CD14-positive monocyte (primary cell): ENCODE data around the gene KDELR1. TPM values are rescaled to one million over a fixed set of nuclear protein-coding genes. Genes with fewer than 3 reads are reported as not detected.

Experiments
- DNase-seq, 3 donors: peaks; one replicate each; pipeline ENCODE4 v3.0.0-alpha.2; 2011 to 2022
- H2AFZ ChIP-seq: 2 replicates; pipeline ENCODE4 v1.6.0; 2012; ENCODE audit warnings: mild to moderate bottlenecking, low read depth, low read length, inconsistent platforms; ENCODE audit not compliant: insufficient read depth, poor library complexity, severe bottlenecking
- H3K27ac ChIP-seq, 2 donors: 1 replicate in 1 of 2; 2 replicates in 1 of 2; pipeline ENCODE4 v1.5.1; 2012 to 2013; ENCODE audit warnings: low read length in 2 of 2, control low read depth in 1 of 2, inconsistent platforms in 1 of 2, low read depth in 1 of 2, mild to moderate bottlenecking in 1 of 2
- H3K27me3 ChIP-seq, 2 donors: one replicate each; pipeline versions ENCODE4 v1.6.0 to v1.6.1; 2011 to 2013; ENCODE audit warnings: low read length in 2 of 2; ENCODE audit not compliant: control insufficient read depth in 2 of 2, insufficient read depth in 2 of 2
- H3K36me3 ChIP-seq, 2 donors: replicated peaks in 1 of 2; 1 replicate in 1 of 2; 2 replicates in 1 of 2; pipeline versions ENCODE4 v1.5.1 to v1.6.1; 2012 to 2013; ENCODE audit warnings: low read length in 2 of 2, control low read depth in 1 of 2, inconsistent platforms in 1 of 2, mild to moderate bottlenecking in 1 of 2; ENCODE audit not compliant: insufficient read depth in 2 of 2, control insufficient read depth in 1 of 2
- H3K4me1 ChIP-seq, 2 donors: 1 replicate in 1 of 2; 2 replicates in 1 of 2; pipeline versions ENCODE4 v1.5.1 to v1.6.1; 2012 to 2013; ENCODE audit warnings: low read length in 2 of 2, control low read depth in 1 of 2, inconsistent platforms in 1 of 2, mild to moderate bottlenecking in 1 of 2, moderate library complexity in 1 of 2; ENCODE audit not compliant: insufficient read depth in 2 of 2, control insufficient read depth in 1 of 2
- H3K4me2 ChIP-seq: replicated peaks from 2 replicates; pipeline ENCODE3; 2012; ENCODE audit warnings: low read length, moderate library complexity, mild to moderate bottlenecking; ENCODE audit not compliant: poor library complexity, severe bottlenecking; ENCODE audit errors: extremely low read depth
- H3K4me3 ChIP-seq, 3 experiments: fragments of 200-600 bp in 1 of 3; sonication (generic) in 1 of 3; replicated peaks in 1 of 3; 1 replicate in 2 of 3; 2 replicates in 1 of 3; pipeline ENCODE4 v1.5.1; 2011 to 2013; ENCODE audit warnings: low read length in 3 of 3, mild to moderate bottlenecking in 3 of 3, control low read depth in 2 of 3, low read depth in 2 of 3, inconsistent platforms in 1 of 3, moderate library complexity in 1 of 3
- H3K79me2 ChIP-seq: 2 replicates; pipeline ENCODE4 v1.6.0; 2012; ENCODE audit warnings: mild to moderate bottlenecking, control low read depth, inconsistent platforms, low read length, moderate library complexity; ENCODE audit not compliant: insufficient read depth
- H3K9ac ChIP-seq: 2 replicates; pipeline ENCODE4 v1.6.0; 2017; ENCODE audit warnings: low read length, mild to moderate bottlenecking; ENCODE audit not compliant: insufficient read depth, poor library complexity, severe bottlenecking
- H3K9me3 ChIP-seq, 2 donors: replicated peaks in 1 of 2; 1 replicate in 1 of 2; 2 replicates in 1 of 2; pipeline versions ENCODE4 v1.5.1 to v1.6.1; 2012 to 2013; ENCODE audit warnings: low read length in 2 of 2, control low read depth in 1 of 2; ENCODE audit not compliant: control insufficient read depth in 1 of 2, insufficient read depth in 1 of 2
- H4K20me1 ChIP-seq: 2 replicates; pipeline ENCODE4 v1.6.0; 2012; ENCODE audit warnings: mild to moderate bottlenecking, low read length, control low read depth, moderate library complexity; ENCODE audit not compliant: insufficient read depth
- H3K27ac Mint-ChIP-seq, 7 donors: one replicate each; pipeline ENCODE4 v1.8.0; 2020; ENCODE audit warnings: mild to moderate bottlenecking in 7 of 7, mixed read lengths in 7 of 7, moderate library complexity in 6 of 7, inconsistent platforms in 2 of 7
- H3K27me3 Mint-ChIP-seq, 3 donors: one replicate each; pipeline ENCODE4 v1.8.0; 2021 to 2022; ENCODE audit warnings: low read depth in 3 of 3, mild to moderate bottlenecking in 3 of 3, mixed read lengths in 3 of 3, moderate library complexity in 3 of 3, inconsistent platforms in 1 of 3
- H3K36me3 Mint-ChIP-seq, 2 donors: one replicate each; pipeline ENCODE4 v1.8.0; 2020; ENCODE audit warnings: mixed read lengths in 2 of 2, inconsistent platforms in 1 of 2, mild to moderate bottlenecking in 1 of 2
- H3K4me1 Mint-ChIP-seq: one replicate; pipeline ENCODE4 v1.8.0; 2020; ENCODE audit warnings: mild to moderate bottlenecking, mixed read lengths
- H3K4me3 Mint-ChIP-seq, 2 donors: one replicate each; pipeline ENCODE4 v1.8.0; 2020; ENCODE audit warnings: mild to moderate bottlenecking in 2 of 2, mixed read lengths in 2 of 2, moderate library complexity in 1 of 2
- H3K9me3 Mint-ChIP-seq, 7 donors: one replicate each; pipeline ENCODE4 v1.8.0; 2020 to 2022; ENCODE audit warnings: mixed read lengths in 7 of 7, mild to moderate bottlenecking in 6 of 7, moderate library complexity in 6 of 7, inconsistent platforms in 2 of 7
- CTCF ChIP-seq: fragments of 200-600 bp; IDR thresholded peaks from one replicate; pipeline ENCODE4 v1.8.0; 2022; ENCODE audit warnings: antibody characterized with exemption, mild to moderate bottlenecking
- WGBS: methylation state at CpG from one replicate; pipeline ENCODE4 v1.1.5; 2013; ENCODE audit warnings: missing lambda C conversion rate; ENCODE audit not compliant: insufficient coverage; 5-methylcytosine and 5-hydroxymethylcytosine counted together
- intact Hi-C, 2 donors: fragments of 100-400 bp; cut with micrococcal nuclease; formaldehyde crosslinking; loops; one replicate each; pipeline versions ENCODE4 v1.15.0 to v1.15.1; 2023
- polyA plus RNA-seq, 3 donors: library from polyadenylated mRNA; depleted of rRNA in 1 of 3; unstranded in 2 of 3; stranded (reverse) in 1 of 3; fragments of 300-500 nt in 2 of 3; fragments of >200 nt in 1 of 3; fragmentation: Illumina TruSeq in 2 of 3; gene quantifications; 1 replicate in 2 of 3; 2 replicates in 1 of 3; pipeline ENCODE4 v1.2.3, GENCODE V29; 2012 to 2021

The KDELR1 gene
- polyA plus RNA-seq, 3 donors = 42.0 to 72.0 (median 51.3) TPM

GRCh38 chr19:48348737-48349136 is 42.6 kb downstream of the KDELR1 start:
- Histone ChIP-seq H3K9ac (no peak overlapping the region), H3K4me2 (no peak overlapping the region), H3K27me3 (no peaks in the 10 kb centered on the region), H3K4me3 (no peak overlapping the region), H3K27ac (no peak overlapping the region), H3K79me2 (no peaks in the 10 kb centered on the region), H3K9me3 (no peaks in the 10 kb centered on the region), H4K20me1 (no peaks in the 10 kb centered on the region), H3K36me3 (no peaks in the 10 kb centered on the region), H2AFZ (no peak overlapping the region), H3K4me1 (no peaks in the 10 kb centered on the region)
- no peak for DNase-seq
- H3K9me3 Mint-ChIP-seq = peaks cover 0 to 1% (median 0%) of the 10 kb centered on the region in 7 donors
- H3K4me1 Mint-ChIP-seq = no peaks in the 10 kb centered on the region
- peaks cover 7 to 9% of the 10 kb centered on the region in 2 donors for H3K36me3 Mint-ChIP-seq
- no peak for TF ChIP-seq CTCF
- intact Hi-C loops = no loop called here
- peaks cover 0 to 1% (median 0%) of the 10 kb centered on the region in 3 donors for H3K27me3 Mint-ChIP-seq
- H3K4me3 Mint-ChIP-seq = no peak overlapping the region
- WGBS = no CpG with 5 or more reads among the region's 7 CpGs
- peak overlapping the region in 1 of 7 donors; percentile 19 for H3K27ac Mint-ChIP-seq

GRCh38 chr19:48348045-48348444 is 43.3 kb downstream of the KDELR1 start:
- H3K4me1 Mint-ChIP-seq = peaks cover 2% of the 10 kb centered on the region

More at GRCh38 chr19:48348045-48348444, 43.3 kb downstream of the KDELR1 start:
- intact Hi-C loops = no loop called here
- Histone ChIP-seq H3K9me3 (no peaks in the 10 kb centered on the region), H3K9ac (no peak overlapping the region), H3K27me3 (no peaks in the 10 kb centered on the region), H3K79me2 (no peaks in the 10 kb centered on the region), H3K27ac (no peak overlapping the region), H3K36me3 (no peaks in the 10 kb centered on the region), H3K4me3 (no peak overlapping the region), H4K20me1 (no peaks in the 10 kb centered on the region), H3K4me1 (peaks cover 1 to 5% of the 10 kb centered on the region in 2 donors), H3K4me2 (no peak overlapping the region), H2AFZ (no peak overlapping the region)
- Mint-ChIP-seq H3K27ac (no peak overlapping the region), H3K27me3 (peaks cover 0 to 1% (median 0%) of the 10 kb centered on the region in 3 donors), H3K9me3 (peaks cover 0 to 1% (median 0%) of the 10 kb centered on the region in 7 donors), H3K36me3 (peaks cover 12 to 13% of the 10 kb centered on the region in 2 donors), H3K4me3 (no peak overlapping the region)
- 100% methylated on average over 5 of the region's 5 CpGs for WGBS
- no peak for TF ChIP-seq CTCF
- DNase-seq = no peak
